ENCODE data around the gene TSHZ3. TPM values are rescaled to one million over a fixed set of nuclear protein-coding genes. Genes with fewer than 3 reads are reported as not detected.

The TSHZ3 gene
- total RNA-seq, 1 donor from 2014 or later, result 0.60 TPM

- DNase-seq (ENCODE audit: low read depth in 2 of 2), result no peak
These were observed 116.4 kb downstream of the TSHZ3 start for GRCh38 chr19:31232871-31233270.

GRCh38 chr19:31232180-31232579 lies 117.1 kb downstream of the TSHZ3 start:
- no peak for DNase-seq (ENCODE audit: low read depth in 2 of 2)

GRCh38 chr19:31231237-31231636 lies 118.0 kb downstream of the TSHZ3 start:
- no peak for DNase-seq (ENCODE audit: low read depth in 2 of 2)

GRCh38 chr19:31226151-31226935 lies 122.9 kb downstream of the TSHZ3 start:
- no peak for DNase-seq (ENCODE audit: low read depth in 2 of 2)

All from lung microvascular endothelial cell (primary cell).